WTC11 (cell line): ENCODE results near the gene TES.

Experiments used
- CBFB ChIP-seq: sonication (generic); formaldehyde crosslinking; IDR thresholded peaks from 2 replicates; pipeline ENCODE4 v1.8.1; 2022; ENCODE audit warnings: mild to moderate bottlenecking, low read depth, missing genetic modification reagents
- GTF2I ChIP-seq: fragments of 250-450 bp; sonication (Bioruptor Pico); conservative IDR thresholded peaks from 2 replicates; pipeline ENCODE4 v1.4.0; 2021; ENCODE audit warnings: mild to moderate bottlenecking
- TCF7 ChIP-seq: sonication (generic); formaldehyde crosslinking; IDR thresholded peaks from 2 replicates; pipeline ENCODE4 v1.8.0; 2022; ENCODE audit warnings: mild to moderate bottlenecking, low read depth, missing genetic modification reagents, moderate library complexity
- TF ChIP-seq, protein P1 (sequence below): fragments of 200-600 bp; IDR thresholded peaks from 2 replicates; pipeline ENCODE4 v1.8.0; 2022; ENCODE audit warnings: antibody characterized with exemption
- TF ChIP-seq, protein P2 (sequence below): sonication (generic); formaldehyde crosslinking; IDR thresholded peaks from 2 replicates; pipeline ENCODE4 v1.8.1; 2023; ENCODE audit warnings: mild to moderate bottlenecking, missing genetic modification reagents, moderate library complexity
- TF ChIP-seq, protein P3 (sequence below): sonication (generic); formaldehyde crosslinking; IDR thresholded peaks from 2 replicates; pipeline ENCODE4 v1.8.1; 2023; ENCODE audit warnings: mild to moderate bottlenecking, moderate library complexity, missing genetic modification reagents
- TF ChIP-seq, protein P4 (sequence below): sonication (generic); formaldehyde crosslinking; IDR thresholded peaks from 2 replicates; pipeline ENCODE4 v1.8.1; 2022; ENCODE audit warnings: low read depth, mild to moderate bottlenecking, moderate library complexity, missing genetic modification reagents, borderline replicate concordance
- TF ChIP-seq, protein P5 (sequence below): sonication (generic); formaldehyde crosslinking; IDR thresholded peaks from 2 replicates; pipeline ENCODE4 v1.8.1; 2022; ENCODE audit warnings: low read depth, missing genetic modification reagents, borderline replicate concordance
- TF ChIP-seq, protein P6 (sequence below): sonication (generic); formaldehyde crosslinking; IDR thresholded peaks from 2 replicates; pipeline ENCODE4 v1.8.0; 2022; ENCODE audit warnings: mild to moderate bottlenecking, missing genetic modification reagents

DNA sequence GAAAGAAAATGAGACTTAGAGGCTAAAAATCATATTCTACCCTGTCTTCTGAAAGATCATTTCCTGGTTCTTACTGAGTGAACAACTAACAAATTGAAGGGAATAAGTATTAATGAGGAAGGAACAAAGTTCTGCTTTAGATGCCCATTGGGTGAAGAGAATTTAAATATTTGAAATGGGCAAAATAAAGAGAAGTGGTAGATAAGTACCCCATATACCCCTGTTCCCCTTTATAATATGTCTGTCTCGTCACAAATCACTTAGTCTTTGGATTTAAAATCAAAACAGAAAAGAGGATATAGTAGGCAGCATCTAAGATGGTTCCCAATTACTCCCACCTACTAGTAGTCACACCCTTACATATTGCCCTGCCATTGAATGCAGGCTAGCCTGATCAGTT lies 13.2 kb downstream of the TES start:
- TF ChIP-seq, protein P1, sequence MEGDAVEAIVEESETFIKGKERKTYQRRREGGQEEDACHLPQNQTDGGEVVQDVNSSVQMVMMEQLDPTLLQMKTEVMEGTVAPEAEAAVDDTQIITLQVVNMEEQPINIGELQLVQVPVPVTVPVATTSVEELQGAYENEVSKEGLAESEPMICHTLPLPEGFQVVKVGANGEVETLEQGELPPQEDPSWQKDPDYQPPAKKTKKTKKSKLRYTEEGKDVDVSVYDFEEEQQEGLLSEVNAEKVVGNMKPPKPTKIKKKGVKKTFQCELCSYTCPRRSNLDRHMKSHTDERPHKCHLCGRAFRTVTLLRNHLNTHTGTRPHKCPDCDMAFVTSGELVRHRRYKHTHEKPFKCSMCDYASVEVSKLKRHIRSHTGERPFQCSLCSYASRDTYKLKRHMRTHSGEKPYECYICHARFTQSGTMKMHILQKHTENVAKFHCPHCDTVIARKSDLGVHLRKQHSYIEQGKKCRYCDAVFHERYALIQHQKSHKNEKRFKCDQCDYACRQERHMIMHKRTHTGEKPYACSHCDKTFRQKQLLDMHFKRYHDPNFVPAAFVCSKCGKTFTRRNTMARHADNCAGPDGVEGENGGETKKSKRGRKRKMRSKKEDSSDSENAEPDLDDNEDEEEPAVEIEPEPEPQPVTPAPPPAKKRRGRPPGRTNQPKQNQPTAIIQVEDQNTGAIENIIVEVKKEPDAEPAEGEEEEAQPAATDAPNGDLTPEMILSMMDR, result no peak
- TF ChIP-seq, protein P2, sequence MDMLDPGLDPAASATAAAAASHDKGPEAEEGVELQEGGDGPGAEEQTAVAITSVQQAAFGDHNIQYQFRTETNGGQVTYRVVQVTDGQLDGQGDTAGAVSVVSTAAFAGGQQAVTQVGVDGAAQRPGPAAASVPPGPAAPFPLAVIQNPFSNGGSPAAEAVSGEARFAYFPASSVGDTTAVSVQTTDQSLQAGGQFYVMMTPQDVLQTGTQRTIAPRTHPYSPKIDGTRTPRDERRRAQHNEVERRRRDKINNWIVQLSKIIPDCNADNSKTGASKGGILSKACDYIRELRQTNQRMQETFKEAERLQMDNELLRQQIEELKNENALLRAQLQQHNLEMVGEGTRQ (CRISPR knock-in tag), result no peak
- TF ChIP-seq GTF2I (CRISPR knock-in tag), result no peak
- TF ChIP-seq CBFB (CRISPR knock-in tag), result no peak
- TF ChIP-seq, protein P3, sequence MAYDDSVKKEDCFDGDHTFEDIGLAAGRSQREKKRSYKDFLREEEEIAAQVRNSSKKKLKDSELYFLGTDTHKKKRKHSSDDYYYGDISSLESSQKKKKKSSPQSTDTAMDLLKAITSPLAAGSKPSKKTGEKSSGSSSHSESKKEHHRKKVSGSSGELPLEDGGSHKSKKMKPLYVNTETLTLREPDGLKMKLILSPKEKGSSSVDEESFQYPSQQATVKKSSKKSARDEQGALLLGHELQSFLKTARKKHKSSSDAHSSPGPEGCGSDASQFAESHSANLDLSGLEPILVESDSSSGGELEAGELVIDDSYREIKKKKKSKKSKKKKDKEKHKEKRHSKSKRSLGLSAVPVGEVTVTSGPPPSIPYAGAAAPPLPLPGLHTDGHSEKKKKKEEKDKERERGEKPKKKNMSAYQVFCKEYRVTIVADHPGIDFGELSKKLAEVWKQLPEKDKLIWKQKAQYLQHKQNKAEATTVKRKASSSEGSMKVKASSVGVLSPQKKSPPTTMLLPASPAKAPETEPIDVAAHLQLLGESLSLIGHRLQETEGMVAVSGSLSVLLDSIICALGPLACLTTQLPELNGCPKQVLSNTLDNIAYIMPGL (CRISPR knock-in tag), result no peak
- TF ChIP-seq, protein P4, sequence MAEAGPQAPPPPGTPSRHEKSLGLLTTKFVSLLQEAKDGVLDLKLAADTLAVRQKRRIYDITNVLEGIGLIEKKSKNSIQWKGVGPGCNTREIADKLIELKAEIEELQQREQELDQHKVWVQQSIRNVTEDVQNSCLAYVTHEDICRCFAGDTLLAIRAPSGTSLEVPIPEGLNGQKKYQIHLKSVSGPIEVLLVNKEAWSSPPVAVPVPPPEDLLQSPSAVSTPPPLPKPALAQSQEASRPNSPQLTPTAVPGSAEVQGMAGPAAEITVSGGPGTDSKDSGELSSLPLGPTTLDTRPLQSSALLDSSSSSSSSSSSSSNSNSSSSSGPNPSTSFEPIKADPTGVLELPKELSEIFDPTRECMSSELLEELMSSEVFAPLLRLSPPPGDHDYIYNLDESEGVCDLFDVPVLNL, result no peak
- TF ChIP-seq, protein P5, sequence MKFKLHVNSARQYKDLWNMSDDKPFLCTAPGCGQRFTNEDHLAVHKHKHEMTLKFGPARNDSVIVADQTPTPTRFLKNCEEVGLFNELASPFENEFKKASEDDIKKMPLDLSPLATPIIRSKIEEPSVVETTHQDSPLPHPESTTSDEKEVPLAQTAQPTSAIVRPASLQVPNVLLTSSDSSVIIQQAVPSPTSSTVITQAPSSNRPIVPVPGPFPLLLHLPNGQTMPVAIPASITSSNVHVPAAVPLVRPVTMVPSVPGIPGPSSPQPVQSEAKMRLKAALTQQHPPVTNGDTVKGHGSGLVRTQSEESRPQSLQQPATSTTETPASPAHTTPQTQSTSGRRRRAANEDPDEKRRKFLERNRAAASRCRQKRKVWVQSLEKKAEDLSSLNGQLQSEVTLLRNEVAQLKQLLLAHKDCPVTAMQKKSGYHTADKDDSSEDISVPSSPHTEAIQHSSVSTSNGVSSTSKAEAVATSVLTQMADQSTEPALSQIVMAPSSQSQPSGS (CRISPR knock-in tag), result no peak
- no peak for TF ChIP-seq TCF7 (CRISPR knock-in tag)
- TF ChIP-seq, protein P6, sequence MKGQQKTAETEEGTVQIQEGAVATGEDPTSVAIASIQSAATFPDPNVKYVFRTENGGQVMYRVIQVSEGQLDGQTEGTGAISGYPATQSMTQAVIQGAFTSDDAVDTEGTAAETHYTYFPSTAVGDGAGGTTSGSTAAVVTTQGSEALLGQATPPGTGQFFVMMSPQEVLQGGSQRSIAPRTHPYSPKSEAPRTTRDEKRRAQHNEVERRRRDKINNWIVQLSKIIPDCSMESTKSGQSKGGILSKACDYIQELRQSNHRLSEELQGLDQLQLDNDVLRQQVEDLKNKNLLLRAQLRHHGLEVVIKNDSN, result no peak
